Body of pancreas (tissue), 4 donors: ENCODE results near the gene COTL1. TPM values are rescaled to one million over a fixed set of nuclear protein-coding genes. Genes with fewer than 3 reads are reported as not detected.

Experiments
- ATAC-seq: fragments of 150-250 bp; one replicate; pipeline ENCODE4 v1.9.1; 2016
- DNase-seq, 4 donors: peaks; one replicate each; pipeline ENCODE4 v3.0.0-alpha.2; 2019
- H3K27ac ChIP-seq, 4 donors: fragments of 200-600 bp; sonication (generic); 1 replicate in 3 of 4; 2 replicates in 1 of 4; pipeline versions ENCODE4 v1.5.1 to v1.6.1; 2016 to 2019; ENCODE audit warnings: mild to moderate bottlenecking in 1 of 4, mixed read lengths in 1 of 4, moderate library complexity in 1 of 4
- H3K27me3 ChIP-seq, 2 donors: fragments of 200-600 bp; sonication (generic); one replicate each; pipeline ENCODE4 v1.6.0; 2016; ENCODE audit warnings: mild to moderate bottlenecking in 1 of 2
- H3K36me3 ChIP-seq, 2 donors: fragments of 200-600 bp; sonication (generic); replicated peaks in 1 of 2; 2 replicates each; pipeline ENCODE4 v1.5.1; 2016; ENCODE audit warnings: low read depth in 2 of 2; ENCODE audit not compliant: insufficient read depth in 1 of 2
- H3K4me1 ChIP-seq: fragments of 200-600 bp; sonication (generic); one replicate; pipeline ENCODE4 v1.6.0; 2016
- H3K4me3 ChIP-seq, 2 donors: fragments of 200-600 bp; sonication (generic); 1 replicate in 1 of 2; 2 replicates in 1 of 2; pipeline ENCODE4 v1.5.1; 2016 to 2019
- H3K9me3 ChIP-seq, 3 donors: fragments of 200-600 bp; sonication (generic); 1 replicate in 2 of 3; 2 replicates in 1 of 3; pipeline ENCODE4 v1.5.1; 2016
- CTCF ChIP-seq, 7 experiments: fragments of 450-650 bp in 4 of 7; fragments of 200-600 bp in 3 of 7; sonication (generic) in 3 of 7; IDR thresholded peaks; one replicate each; pipeline ENCODE4 v1.5.1; 2016 to 2019; ENCODE audit warnings: antibody characterized with exemption in 7 of 7
- POLR2A ChIP-seq, 3 donors: fragments of 450-650 bp; IDR thresholded peaks; one replicate each; pipeline ENCODE4 v1.6.1; 2016; ENCODE audit warnings: antibody characterized with exemption in 3 of 3, mild to moderate bottlenecking in 2 of 3
- WGBS, 2 donors: methylation state at CpG; one replicate each; pipeline ENCODE4 v1.1.5; 2017; 5-methylcytosine and 5-hydroxymethylcytosine counted together
- intact Hi-C: fragments of 100-400 bp; cut with DNase I; formaldehyde crosslinking; loops from one replicate; pipeline ENCODE4 v1.15.1; 2023
- total RNA-seq, 2 donors: library from RNA; depleted of rRNA; stranded (reverse); fragments of >200 nt; gene quantifications; one replicate each; pipeline ENCODE4 v1.1.0, GENCODE V29; 2016

COTL1 gene
- total RNA-seq, 2 donors from 2014 or later = 19.7 to 20.4 TPM

GRCh38 chr16:84517366-84517765 lies 100.5 kb downstream of the COTL1 start:
- DNase-seq = no peak
- intact Hi-C loops = loop anchor here (10.0 kb wide), 1 partner anchor 207 kb away; no protein-coding TSS in a partner anchor
- Histone ChIP-seq H3K36me3 (no peaks in the 10 kb centered on the region), H3K27me3 (no peaks in the 10 kb centered on the region), H3K27ac (no peak overlapping the region), H3K4me3 (no peak overlapping the region), H3K9me3 (no peaks in the 10 kb centered on the region), H3K4me1 (no peaks in the 10 kb centered on the region)
- WGBS, 2 donors = 75 to 81% methylated on average over 12 of the region's 12 CpGs
- no peak for ATAC-seq
- TF ChIP-seq POLR2A (IDR thresholded peaks at IDR 0.05) = no peak
- no peak for TF ChIP-seq CTCF (IDR thresholded peaks at IDR 0.05)

Other genes starting within 250 kb of the COTL1 start
- gene ATP2C2, start 249.5 kb downstream of the COTL1 start, total RNA-seq = 10 to 100 TPM in 1 of 2 donors, 1 to 10 TPM in 1; 2.1 to 18.1 TPM
- 10 to 100 TPM in 1 of 2 donors, 1 to 10 TPM in 1; 6.7 to 11.2 TPM for gene MEAK7, start 113.4 kb downstream of the COTL1 start, total RNA-seq
- gene KLHL36, start 30.4 kb upstream of the COTL1 start, total RNA-seq = 10 to 100 TPM; 39.7 to 50.8 TPM
- gene USP10, start 81.9 kb upstream of the COTL1 start, total RNA-seq = 10 to 100 TPM; 24.6 to 32.3 TPM
- 100 to 1,000 TPM in 1 of 2 donors, 10 to 100 TPM in 1; 27.5 to 129 TPM for gene CRISPLD2, start 201.9 kb upstream of the COTL1 start, total RNA-seq